SK-N-SH treated with all-trans-retinoic acid at 6 μM for 48 hours (cell line): ENCODE results near the gene NLGN3.
"Not testable (repeated sequence)": the region's sequence is repeated elsewhere in the genome, so short reads cannot be mapped to it uniquely, and the experiment has no call there.

Source experiments
- PATZ1 ChIP-seq: fragments of 250-450 bp; sonication (Bioruptor Pico); IDR thresholded peaks from 2 replicates; pipeline ENCODE4 v1.8.0; 2020; ENCODE audit warnings: mild to moderate bottlenecking, moderate library complexity, borderline replicate concordance
- ZNF565 ChIP-seq: fragments of 450-650 bp; formaldehyde crosslinking; conservative IDR thresholded peaks from 2 replicates; pipeline ENCODE4 v1.5.0; 2020; ENCODE audit warnings: low read depth, mild to moderate bottlenecking, moderate library complexity

GRCh38 chrX:71180579-71181265 lies 36.1 kb downstream of the NLGN3 start:
- TF ChIP-seq PATZ1, ZNF565 (CRISPR knock-in tag): not testable (repeated sequence)
